ENCODE measurements around the gene RAB11FIP4.
A peak's percentile ranks its signal among the peaks of the same experiment; 100 is the strongest.

Gene RAB11FIP4

GRCh38 chr17:31582151-31582907, 190.9 kb downstream of the RAB11FIP4 start:
- DNase-seq, result peak in 28 of 56 donors; percentile 3 to 63 (median 18)

- no peak for DNase-seq
These were observed 192.4 kb downstream of the RAB11FIP4 start for GRCh38 chr17:31583772-31584356.

GRCh38 chr17:31584438-31585279, 193.2 kb downstream of the RAB11FIP4 start:
- no peak for DNase-seq

GRCh38 chr17:31585280-31585630, 193.8 kb downstream of the RAB11FIP4 start:
- no peak for DNase-seq

GRCh38 chr17:31586946-31587345, 195.5 kb downstream of the RAB11FIP4 start:
- no peak for DNase-seq

GRCh38 chr17:31587462-31587861, 196.0 kb downstream of the RAB11FIP4 start:
- DNase-seq, result no peak
